GM03348 (cell line): ENCODE results near the gene NSUN5.
A peak's percentile ranks its signal among the peaks of the same experiment; 100 is the strongest.
"Not testable (repeated sequence)": the region's sequence is repeated elsewhere in the genome, so short reads cannot be mapped to it uniquely, and the experiment has no call there.

Source experiments
- DNase-seq: peaks from one replicate; pipeline ENCODE4 v3.0.0; 2012; ENCODE audit warnings: low spot score

NSUN5 gene

DNA sequence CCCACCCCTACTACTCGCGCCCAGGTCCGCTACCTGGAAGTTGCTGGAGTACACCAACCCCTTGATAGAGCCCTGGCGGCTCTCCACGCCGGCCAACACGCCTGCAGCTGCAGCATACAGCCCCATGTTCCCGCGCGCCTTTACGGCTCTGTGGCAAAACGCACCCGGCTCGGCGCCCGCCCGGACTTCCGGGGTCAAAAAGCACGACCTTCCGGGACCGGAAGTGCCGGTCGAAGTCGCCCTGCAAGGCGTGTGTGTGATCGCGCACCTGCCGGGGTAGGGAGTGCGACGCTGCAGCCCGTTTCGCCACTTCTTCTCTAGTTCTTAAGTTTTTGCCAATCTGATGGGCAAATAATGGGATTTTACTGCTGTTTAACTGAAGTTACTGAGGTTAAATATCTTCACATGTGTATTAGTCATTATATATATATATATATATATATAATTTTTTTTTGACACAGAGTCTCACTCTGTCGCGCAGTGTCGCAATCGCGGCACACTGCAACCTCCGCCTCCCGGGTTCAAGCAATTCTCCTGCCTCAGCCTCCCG, at the start of gene NSUN5:
NSUN5 (minus strand) TSS at position 162 of the 550 bp plus-strand sequence; CDS start at position 126, 36 bp downstream.
- DNase-seq = peak; percentile 91

DNA sequence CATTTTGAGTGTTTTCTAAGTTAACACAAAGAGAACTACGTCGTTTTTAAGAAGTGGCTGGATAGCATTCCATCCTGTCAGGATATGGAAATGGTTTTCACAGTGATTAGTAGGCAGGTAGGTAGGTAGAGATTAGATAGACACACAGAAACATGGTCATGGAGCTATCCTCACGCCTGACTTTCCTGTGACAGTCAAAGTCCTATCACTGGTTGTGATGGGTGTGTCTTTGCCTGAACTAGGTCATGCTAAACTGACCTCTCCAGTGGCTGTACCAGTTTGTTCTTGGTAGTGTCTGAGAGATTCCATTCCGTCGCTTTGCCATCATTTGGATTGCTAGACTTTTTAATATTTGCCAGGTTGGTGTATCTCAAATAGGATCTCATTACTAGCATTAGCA, 47.5 kb upstream of the NSUN5 start:
- DNase-seq = no peak

DNA sequence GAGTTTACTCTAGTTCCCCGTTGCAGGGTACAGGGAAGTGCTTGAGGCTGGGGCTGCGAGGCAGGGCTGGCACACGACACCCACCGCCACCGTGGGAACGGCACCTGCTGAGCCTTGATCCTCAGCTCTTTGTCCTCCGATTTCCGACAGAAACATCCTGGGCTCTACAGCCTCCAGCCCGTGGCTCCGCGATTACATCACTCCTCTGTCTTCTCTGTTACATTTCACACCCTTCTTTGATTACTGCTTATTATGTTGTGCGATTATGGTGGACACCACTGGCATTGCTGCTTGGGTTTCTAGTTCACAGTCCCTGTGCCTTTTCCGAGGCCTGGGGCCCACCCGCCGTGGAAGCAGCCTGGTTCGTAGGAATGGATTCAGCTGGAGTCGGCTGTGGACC, 46.2 kb upstream of the NSUN5 start:
- DNase-seq = no peak

DNA sequence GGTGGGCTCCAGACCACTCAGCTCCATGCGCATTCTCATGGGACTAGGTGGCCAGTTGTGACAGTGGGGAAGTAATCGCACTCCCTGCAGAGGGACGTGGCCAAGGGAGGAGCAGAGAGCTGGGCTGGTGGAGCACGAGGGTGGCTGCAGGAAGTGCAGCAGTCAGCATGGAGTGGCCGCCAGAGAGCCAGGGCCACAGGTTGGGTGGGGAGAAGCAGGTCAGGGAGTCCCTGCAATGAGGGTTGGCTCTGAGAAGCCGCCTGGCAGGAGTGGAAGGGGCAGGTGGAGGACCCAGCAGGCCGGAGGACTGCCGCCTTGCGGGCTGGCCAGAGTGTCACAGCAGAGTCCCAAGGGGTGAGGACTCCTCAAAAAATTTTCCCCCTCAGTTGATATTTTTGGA, 45.6 kb upstream of the NSUN5 start:
- DNase-seq = no peak

DNA sequence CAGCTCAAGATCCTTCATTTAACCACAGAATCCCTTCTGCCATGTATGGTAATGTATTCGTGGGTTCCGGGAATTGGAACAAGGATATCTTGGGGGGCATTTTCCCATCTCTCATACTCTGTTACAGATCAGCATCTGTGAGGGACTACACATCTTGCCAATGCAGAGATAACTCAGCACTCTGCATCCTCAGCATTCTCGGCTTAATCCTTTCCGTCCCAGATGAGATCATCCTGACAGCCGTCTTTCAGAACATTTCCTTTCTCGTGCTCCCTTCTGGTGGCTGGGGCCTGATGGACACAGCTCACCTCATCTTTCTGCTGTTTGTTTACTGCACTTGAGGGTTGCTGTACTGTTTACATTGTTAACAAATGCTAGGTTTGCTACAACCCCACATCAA, 44.6 kb upstream of the NSUN5 start:
- DNase-seq = no peak

DNA sequence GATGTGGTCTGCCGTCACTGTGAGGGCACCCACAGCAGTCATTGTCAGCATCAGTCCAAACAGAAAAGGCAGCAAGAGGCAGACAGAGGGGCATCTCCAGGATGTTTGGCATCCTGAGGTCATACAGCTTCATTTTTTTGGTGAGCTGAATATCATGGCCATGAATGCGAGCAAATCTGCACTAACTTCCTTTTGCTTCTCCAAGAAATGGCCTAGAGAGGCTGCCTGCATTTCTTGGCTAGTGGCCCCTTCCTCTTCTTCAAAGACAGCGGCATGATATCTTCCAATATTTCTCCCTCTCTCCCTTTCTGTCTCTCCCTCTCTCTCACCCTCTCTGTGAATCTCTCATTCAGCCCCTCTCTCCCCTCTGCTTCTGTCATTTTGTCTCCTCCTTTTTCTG, 44.2 kb upstream of the NSUN5 start:
- DNase-seq = no peak

DNA sequence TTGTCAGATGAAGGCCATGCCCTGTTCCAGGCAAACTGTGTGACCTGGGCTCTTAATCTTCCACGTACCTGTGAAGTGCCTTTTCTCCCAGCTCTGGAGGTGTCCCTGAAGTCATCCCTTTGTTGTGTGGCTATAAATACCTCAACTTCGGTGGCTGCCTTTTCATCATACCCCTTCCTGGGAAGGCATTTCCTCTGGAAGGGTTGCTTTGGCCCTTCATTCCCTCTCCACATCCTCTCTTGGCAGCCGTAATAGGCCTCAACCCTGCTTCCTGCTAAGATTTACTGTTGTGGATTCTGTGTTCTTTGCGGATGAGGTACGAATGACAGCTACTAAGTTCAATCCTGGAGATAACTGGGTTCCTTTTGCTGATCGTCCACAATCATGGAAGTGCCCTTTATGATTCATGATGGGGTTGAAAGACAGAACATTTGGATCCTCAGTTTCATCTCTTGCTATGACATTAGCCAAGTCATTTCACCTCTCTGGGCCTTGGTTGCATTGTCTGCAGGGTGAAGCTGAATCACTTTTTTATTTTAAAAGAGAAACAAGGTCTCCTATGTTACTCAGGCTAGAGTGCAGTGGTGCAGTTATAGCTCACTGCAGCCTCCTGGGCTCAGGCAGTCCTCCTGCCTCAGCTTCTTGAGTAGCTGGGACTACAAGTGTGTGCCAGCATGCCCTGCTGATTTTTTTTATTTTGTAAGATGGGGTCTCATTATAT, 43.0 kb upstream of the NSUN5 start:
- no peak for DNase-seq

DNA sequence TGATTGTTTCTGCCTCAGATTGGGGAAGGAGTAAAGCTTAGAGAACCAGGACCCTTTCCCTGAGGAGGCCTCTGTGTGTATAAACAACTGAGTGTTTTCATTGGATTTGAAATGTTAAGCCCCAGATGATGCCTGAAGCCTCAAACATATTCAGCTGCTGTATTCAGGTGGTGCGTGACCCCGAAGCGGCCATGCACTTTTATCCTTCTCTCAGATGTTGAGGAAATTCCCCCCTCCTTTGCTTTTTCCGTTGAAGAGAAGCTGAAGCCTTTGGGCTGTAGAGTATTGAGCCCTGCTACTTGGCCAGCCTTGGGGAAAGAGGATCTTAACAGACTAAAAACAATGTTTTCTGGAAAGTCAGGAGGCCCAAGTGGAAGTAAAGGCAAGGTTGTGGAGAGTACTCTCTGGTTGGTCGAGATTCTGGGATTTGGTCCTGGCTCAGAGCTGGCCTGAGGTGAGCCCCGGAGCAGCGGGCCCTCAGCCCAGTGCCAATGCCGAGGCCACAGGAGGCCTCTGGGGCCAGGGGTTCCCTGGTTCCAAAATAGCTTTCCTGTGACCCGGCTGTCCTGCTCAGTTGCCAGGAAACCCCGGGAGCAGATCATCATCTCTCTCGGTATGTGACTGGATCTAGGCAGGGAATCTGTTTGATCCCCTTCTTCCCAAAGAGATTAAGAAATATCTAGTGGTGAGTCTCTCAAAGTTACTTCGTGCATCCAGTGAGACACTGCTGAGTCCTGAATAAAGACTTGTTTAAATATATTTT, 41.9 kb upstream of the NSUN5 start:
- DNase-seq = no peak

DNA sequence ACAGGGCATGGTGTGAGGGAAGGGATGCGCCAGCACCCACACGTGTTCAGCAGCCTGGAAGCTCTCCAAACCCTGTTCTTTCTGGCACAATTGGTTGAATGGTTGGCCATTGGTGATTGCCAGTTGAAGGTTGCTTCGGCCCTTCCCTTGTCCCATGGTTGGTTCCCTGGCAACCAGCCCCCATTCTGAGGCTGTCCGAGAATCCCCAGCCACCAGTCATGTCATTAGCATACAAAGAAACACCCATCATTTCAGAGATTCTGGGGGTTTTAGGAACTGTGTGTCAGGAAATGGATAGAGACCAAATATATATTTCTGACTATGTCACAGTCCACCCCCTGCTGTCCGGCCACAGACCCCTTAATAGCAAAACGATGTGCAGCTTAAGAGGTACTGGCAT, 41.1 kb upstream of the NSUN5 start:
- DNase-seq = no peak

DNA sequence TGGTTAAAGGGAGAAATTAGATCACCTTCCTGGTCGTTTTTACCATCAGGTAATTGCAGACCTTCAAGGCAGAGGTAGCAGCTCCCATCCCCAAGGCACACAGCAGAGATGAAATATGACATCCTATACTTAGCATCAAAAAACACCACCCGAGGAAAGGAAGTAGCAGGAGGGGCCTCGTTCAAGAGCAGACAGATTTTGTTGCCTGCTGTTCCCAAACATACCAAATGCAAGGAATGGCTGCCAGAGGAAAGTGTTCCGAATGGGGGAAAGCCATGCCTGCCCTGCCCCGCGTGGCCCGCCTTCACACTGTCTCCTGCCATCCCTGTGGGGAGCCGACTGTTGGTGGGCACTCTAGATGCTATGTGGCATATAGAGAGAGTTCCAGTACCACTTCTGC, 37.3 kb upstream of the NSUN5 start:
- DNase-seq = no peak

DNA sequence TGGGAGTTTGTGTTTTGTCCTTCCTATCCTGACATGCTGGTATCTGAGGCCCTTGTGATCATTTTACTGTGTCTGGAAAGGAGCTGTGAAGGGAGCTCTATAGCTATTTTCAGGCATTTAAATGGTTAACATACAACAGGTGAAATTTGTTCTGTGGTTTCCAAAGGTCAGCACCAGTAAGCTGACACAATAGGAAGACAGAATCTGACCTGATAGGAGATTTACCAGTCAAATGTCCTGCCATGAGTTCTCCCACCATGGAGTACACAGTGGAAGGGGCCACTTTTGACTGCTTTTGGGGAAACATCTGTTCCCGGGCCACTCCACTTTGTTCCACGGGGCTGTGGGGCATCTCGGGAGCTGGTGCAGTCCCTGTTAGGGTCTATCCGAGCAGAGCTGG, 36.9 kb upstream of the NSUN5 start:
- DNase-seq = no peak

DNA sequence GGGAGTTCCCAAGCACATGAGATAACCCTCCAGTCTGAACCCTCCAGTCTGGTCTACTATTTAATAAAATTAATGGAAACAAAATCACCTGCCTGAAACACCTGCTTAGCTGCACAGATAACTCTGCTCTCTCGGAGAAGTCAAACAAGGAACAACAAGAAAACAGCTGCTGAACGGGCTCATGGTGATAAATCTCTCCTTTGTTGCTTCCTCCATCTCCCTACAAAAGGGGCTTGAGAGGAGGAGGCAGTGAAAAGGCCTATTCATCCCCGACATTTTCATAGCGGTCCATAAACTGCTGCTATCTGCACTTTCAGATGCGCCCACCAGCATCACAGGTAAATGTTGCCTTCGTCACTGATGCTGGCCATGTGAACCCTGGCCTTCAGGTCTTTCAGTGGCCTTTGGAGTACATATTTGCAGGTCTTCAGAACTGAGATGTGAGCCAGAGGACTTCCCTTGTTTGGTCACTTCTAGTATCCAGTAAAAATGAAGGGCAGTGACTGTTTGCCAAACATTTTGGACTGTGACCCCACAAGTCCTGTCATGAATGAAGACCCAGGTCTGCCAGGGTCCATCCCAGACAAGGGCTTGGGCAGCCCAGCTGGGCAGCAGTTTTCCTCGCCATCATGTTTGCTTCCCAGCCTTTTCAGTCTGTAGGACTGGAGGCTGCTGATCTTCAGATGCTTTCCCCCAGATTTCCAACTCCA, 35.2 kb upstream of the NSUN5 start:
- DNase-seq = no peak

DNA sequence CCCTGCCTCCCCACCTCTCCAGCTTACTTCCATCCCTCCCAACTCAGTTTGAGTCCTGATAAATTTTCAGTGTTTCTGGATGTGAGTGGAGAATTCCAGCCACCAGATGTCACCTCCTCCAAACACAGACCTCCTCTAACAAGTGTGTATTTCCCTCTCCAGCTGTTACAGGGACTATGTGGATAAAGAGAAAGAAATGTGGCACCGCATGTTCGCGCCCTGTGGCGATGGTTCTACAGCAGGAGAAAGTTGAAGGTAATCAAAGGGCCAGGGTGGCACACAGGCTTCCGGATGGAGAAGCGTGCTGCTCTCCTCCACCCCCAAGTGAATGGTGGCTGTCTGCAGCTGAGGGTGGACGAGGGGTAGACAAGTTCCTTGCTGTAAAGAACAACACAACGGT, 34.0 kb upstream of the NSUN5 start:
- DNase-seq = peak; percentile 76

DNA sequence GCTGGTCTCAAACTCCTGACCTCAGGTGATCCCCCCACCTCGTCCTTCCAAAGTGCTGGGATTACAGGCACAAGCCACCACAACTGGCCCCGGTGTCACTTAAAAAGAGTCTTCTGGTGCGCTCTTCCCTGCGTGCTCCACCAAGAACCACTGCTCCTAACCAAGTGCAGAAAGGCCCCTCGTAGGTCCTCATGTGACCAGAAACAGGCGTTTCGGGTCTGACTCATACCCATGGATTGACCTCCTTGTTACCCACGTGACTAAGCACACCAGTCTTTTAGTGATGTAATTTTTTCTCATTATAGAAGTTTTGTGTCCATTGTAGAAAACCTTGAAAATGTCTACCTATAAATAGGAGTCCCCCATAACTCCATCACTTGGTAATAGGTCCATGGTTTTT, 33.3 kb upstream of the NSUN5 start:
- peak; percentile 62 for DNase-seq

DNA sequence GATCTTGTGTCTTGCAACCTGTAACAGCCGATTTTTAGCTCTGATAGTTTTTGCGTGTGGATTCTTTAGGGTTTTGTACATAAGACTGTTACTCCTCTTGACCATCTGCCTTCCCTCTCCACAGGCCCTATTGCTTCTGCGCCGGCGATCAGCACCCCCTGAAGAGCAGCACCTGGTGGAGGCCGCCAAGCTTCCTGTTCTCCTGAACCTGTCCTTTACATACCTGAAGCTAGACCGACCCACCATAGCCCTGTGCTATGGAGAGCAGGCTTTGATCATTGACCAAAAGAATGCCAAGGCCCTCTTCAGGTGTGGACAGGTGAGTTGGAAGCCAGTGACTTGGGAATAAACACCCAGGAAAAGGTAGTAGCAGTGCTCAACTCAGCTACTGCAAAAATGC, 31.9 kb upstream of the NSUN5 start:
- no peak for DNase-seq

DNA sequence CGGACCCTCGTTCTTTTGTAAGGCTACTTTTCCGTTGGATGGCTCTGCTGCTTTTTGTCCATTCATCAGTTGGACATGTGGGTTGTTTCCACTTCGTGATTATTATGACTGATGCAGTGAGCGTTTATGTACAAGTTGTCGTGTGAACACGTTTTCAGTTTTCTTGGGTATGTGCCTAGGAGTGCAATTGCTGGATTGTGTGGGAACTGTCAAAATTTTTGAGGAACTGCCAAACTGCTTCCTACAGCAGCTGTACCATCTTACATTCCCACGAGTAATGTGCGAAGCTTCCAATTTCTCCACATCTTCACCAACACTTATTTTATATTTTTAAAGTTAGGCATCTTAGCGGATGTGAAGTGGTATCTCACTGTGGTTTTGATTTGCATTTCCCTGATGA, 29.7 kb upstream of the NSUN5 start:
- no peak for DNase-seq

DNA sequence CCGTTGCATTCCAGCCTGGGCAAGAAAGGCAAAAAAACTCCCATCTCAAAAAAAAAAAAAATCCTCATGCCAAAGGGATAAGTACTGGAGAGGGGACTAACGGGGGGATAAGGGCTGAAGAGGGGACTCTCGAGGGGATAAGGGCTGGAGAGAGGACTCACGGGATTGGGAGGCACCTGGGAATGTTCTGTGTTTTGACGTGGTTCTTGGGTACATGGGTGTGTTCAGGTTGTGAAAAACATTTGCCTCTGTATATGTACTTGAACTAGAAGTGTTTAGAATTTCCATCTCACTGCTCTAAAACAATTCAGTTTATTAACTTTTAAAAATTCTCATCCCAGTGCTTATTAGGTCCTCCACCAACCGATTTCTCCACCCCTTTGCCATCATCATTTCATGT, 23.8 kb upstream of the NSUN5 start:
- DNase-seq = no peak

DNA sequence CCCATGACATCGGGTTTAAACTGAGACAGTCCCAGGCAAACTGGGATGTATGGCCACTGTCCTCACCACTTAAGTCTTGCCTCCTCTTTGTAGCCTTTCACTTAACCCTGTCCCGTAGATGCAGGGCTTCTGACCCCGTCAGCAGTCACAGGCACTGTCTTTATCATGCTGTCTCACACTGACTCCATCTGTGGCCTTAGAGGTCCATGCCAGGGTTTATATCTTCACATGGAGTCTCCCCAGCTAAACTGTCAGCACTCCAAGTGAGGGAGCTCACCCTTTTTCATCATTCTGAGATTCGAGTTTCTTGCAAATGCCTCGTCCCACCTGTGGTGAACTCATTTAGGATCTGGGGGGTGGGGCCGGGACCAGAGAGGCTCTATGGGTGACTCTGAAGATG, 22.1 kb upstream of the NSUN5 start:
- no peak for DNase-seq

DNA sequence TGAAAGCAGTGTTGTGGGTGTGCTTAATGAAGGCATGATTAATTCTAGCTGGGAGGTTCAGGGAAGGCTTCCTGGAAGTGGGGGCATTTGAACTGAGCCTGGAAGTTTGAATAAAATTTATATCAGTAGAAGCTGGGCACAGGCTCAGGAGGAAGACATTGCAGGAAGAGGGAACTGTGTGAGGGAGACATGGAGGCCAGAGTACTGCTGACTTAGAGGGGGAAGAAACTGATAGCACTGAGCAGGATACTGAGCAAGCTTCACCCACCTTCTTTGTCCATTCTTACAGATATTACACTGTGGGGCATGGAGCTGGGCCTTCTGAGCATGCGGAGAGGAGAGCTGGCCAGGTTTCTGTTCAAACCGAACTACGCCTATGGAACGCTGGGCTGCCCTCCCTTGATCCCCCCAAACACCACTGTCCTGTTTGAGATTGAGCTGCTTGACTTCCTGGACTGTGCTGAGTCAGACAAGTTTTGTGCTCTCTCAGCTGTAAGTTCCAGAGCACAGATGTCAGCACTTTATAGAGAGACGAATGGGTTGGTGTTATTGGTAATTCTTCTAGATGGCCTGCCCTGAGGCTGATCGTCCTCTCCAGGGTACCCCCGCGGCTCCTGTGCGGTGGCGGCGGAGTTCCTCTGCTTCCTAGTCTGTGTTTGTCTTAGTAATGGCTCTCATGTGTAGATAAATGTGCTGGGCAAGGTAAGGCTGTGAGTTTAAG, 21.4 kb upstream of the NSUN5 start:
- peak; percentile 21 for DNase-seq

DNA sequence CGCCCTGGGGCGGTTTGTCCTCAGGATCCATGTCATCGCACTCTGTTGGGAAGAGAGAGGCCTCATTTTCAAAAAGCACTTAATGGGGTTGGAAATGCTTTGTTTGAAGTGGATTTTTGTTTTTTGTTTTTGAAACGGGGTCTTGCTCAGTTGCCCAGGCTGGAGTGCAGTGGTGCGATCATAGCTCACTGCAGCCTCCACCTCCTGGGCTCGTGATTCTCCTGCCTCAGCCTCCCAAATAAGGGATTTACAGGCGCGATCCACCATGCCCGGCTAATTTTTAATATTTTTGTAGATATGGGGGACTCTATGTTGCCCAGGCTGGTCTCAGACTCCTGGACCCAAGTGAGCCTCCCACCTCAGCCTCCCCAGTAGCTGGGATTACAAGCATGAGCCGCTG, 20.1 kb upstream of the NSUN5 start:
- no peak for DNase-seq

DNA sequence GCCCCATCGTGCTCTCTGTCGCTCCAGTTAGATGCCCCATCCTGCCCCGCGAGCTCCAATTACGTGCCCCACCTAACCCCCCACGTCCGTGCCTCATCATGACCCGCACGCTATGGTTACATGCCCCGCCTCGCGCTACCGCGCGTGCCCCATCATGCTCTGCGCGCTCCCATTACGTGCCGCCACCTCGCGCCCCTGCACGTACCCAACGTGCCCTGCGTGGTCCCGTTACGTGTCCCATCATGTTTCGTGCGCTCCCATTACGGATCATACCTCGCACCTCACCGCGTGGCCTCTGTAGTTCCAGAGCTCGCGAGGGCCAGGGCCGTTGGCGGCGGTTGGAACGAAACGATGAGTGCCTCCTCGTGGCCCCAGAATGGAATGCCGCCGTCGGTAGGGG, 19.3 kb upstream of the NSUN5 start, which contains the start of the genes FKBP6 and TRIM50:
FKBP6 (plus strand) TSS at position 240 of the 400 bp plus-strand sequence. CDS start 268 bp downstream, outside the sequence.
TRIM50 (minus strand) TSS at position 161 of the 400 bp plus-strand sequence. CDS start 3,295 bp downstream, outside the sequence.
- not testable (repeated sequence) for DNase-seq

DNA sequence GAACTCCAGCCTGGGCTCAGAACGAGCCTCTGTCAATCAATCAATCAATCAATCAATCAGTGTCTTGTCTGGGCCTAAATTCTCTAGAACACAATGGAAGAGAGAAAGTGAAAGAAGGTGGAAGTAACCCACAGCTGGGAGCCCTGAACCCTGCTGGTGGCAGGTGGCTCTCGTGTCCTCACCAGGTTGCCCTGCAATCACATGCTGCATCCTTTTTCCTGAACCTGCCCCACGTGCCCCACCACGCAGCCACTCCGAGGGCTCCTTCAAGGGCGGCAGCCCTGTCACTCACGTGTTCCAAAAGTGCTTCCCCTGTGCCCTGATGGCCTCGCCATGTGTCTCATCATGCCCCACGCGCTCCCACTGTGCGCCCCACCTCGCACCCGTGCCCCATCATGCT, 18.8 kb upstream of the NSUN5 start:
- DNase-seq = not testable (repeated sequence)
